ENCODE results near the gene PPIL6. TPM values are rescaled to one million over a fixed set of nuclear protein-coding genes. Genes with fewer than 3 reads are reported as not detected.

PPIL6 gene
- total and polyA plus RNA-seq, 11 donors = 0.42 to 6.5 (median 3.4) TPM

GRCh38 chr6:109344226-109344625 is 96.2 kb downstream of the PPIL6 start:
- ATAC-seq = no peak
- WGBS, 4 donors = 91 to 95% (median 94%) methylated on average over 2 of the region's 2 CpGs

GRCh38 chr6:109343518-109343917 is 96.9 kb downstream of the PPIL6 start:
- ATAC-seq = no peak
- Histone ChIP-seq H3K27me3 (no peaks in the 10 kb centered on the region), H3K4me3 (no peak overlapping the region), H3K9me3 (no peaks in the 10 kb centered on the region), H3K27ac (no peak overlapping the region), H3K36me3 (no peaks in the 10 kb centered on the region), H3K4me1 (peaks cover 0 to 17% (median 0%) of the 10 kb centered on the region in 12 donors)
- TF ChIP-seq POLR2A (IDR thresholded peaks at IDR 0.05) = no peak
- no peak for TF ChIP-seq CTCF (IDR thresholded peaks at IDR 0.05)
- DNase-seq = no peak
- intact Hi-C loops (cut with DNase I) = no loop called here
- 92 to 95% (median 94%) methylated on average over 7 of the region's 7 CpGs for WGBS, 4 donors

More at GRCh38 chr6:109344226-109344625, 96.2 kb downstream of the PPIL6 start:
- Histone ChIP-seq H3K4me3 (no peak overlapping the region), H3K36me3 (no peaks in the 10 kb centered on the region), H3K9me3 (no peaks in the 10 kb centered on the region), H3K27ac (no peak overlapping the region), H3K4me1 (peaks cover 0 to 24% (median 1%) of the 10 kb centered on the region in 12 donors), H3K27me3 (no peaks in the 10 kb centered on the region)
- TF ChIP-seq CTCF (IDR thresholded peaks at IDR 0.05) = no peak
- no peak for TF ChIP-seq POLR2A (IDR thresholded peaks at IDR 0.05)
- no peak for DNase-seq
- intact Hi-C loops (cut with DNase I) = no loop called here

- Histone ChIP-seq H3K4me3 (no peak overlapping the region), H3K27ac (no peak overlapping the region), H3K4me1 (peaks cover 0 to 11% (median 0%) of the 10 kb centered on the region in 12 donors), H3K9me3 (no peaks in the 10 kb centered on the region), H3K36me3 (no peaks in the 10 kb centered on the region), H3K27me3 (no peaks in the 10 kb centered on the region)
- DNase-seq (no peak), ATAC-seq (no peak)
- intact Hi-C loops (cut with DNase I) = no loop called here
- TF ChIP-seq CTCF (IDR thresholded peaks at IDR 0.05) = no peak
- TF ChIP-seq POLR2A (IDR thresholded peaks at IDR 0.05) = no peak
- 94 to 97% (median 96%) methylated on average over 6 of the region's 6 CpGs for WGBS, 4 donors
Observed at GRCh38 chr6:109342911-109343310, 97.5 kb downstream of the PPIL6 start.

- Histone ChIP-seq H3K9me3 (no peaks in the 10 kb centered on the region), H3K4me1 (peaks cover 0 to 7% (median 0%) of the 10 kb centered on the region in 12 donors), H3K27me3 (no peaks in the 10 kb centered on the region), H3K27ac (no peak overlapping the region), H3K36me3 (no peaks in the 10 kb centered on the region), H3K4me3 (no peak overlapping the region)
- 65 to 82% (median 72%) methylated on average over 5 of the region's 5 CpGs for WGBS, 4 donors
- ATAC-seq (peak in 3 of 4 donors; percentile 32 to 51 (median 42)), DNase-seq (no peak)
- intact Hi-C loops (cut with DNase I) = no loop called here
- TF ChIP-seq CTCF (IDR thresholded peaks at IDR 0.05) (no peak), POLR2A (IDR thresholded peaks at IDR 0.05) (no peak)
Observed at GRCh38 chr6:109342506-109342905, 97.9 kb downstream of the PPIL6 start.
